ENCODE data around the gene ASB6. TPM values are rescaled to one million over a fixed set of nuclear protein-coding genes. Genes with fewer than 3 reads are reported as not detected.

Gene ASB6
- total and polyA plus RNA-seq, 2 donors: 5.8 to 16.5 TPM

DNA sequence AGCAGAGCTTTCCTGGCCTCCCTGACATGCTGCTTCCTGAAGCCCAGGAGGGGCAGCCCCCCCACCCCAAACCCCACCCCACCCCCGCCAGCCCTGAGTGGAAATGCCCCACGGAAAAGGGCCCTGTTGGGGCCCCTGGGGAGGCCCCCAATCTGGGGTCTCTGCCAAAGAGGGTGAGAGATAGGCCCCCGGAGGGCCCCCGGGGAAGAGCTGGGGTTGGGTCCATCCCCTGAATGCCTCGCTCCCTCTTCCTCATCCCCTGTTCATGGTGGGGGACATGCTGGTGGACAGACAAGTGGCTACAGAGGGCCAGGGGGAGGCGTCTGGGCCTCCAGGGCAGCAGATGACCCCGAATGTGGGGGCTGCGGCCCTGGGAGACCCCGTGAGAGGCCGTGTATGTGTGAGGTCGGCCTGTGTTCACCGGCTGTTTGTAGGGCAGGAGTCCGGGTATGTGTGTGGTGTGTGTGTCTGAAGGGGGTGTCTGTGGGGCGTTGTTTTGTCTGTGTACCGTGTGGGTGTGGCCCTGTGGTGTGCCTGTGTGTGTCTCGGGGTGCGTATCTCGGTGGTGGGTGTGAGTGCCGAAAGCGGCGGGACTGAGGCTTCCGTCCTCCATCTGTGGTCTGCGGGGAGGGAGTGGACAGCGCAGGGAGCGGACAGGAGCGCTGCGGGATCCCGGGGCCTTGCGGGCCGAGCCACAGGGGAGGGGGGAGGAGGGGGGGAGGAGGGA, 32.3 kb downstream of the ASB6 start:
- Histone ChIP-seq H3K4me3 (ENCODE audit: low read depth, low read length) (peak overlapping the region; percentile 56), H3K36me3 (ENCODE audit: insufficient read depth) (no peaks in the 10 kb centered on the region), H3K27ac (ENCODE audit: low read depth) (peak overlapping the region; percentile 92), H3K4me1 (ENCODE audit: insufficient read depth) (no peaks in the 10 kb centered on the region)
- WGBS: 17% methylated on average over 27 of the region's 30 CpGs
- no peak for DNase-seq (ENCODE audit: extremely low spot score)

DNA sequence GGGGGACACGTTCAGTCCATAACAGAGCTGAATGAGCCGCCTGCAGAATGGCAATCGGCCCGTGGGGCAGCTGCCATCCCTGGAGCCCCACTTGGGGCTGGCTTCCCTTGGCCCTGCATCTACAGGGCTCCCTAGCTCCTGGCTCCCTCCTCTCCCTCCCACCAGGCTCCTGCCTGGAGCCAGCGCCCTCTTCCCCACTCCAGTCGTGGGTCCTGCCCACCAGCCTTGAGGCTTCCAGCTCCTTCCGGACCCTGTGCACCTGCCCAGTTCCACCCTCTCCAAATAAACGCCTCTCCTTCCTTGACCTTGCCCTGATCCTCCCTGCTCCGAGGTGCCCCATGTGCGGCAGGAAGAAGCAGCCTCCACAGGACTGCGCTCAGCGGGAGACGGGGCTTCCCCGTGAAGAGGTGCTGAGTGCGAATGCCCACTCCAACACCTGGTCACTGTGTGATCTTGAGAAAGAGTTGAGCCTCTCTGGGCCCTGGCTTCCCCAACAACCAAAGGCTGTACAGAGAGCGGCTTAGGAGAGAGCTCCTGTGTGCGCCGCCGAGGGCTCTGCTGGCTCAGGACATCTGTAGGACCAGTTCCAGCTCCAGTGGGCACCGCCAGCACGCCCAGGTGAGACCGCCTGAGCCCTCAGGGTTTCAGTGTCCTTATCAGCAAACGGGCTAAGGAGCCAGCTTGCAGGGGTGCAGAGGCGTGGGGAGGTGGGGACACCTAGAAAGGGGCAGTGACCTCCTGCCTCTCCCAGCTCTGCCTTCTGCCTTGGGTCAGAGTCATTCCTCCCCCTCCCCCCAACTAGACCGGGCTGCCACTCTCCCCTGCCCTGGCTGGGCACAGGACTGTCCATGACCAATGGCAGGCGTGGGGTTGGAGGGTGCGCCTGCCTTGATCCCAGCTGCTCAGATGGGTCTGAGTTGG, 33.1 kb downstream of the ASB6 start:
- Histone ChIP-seq H3K4me1 (ENCODE audit: insufficient read depth) (no peaks in the 10 kb centered on the region), H3K4me3 (ENCODE audit: low read depth, low read length) (no peak overlapping the region), H3K27ac (ENCODE audit: low read depth) (peak overlapping the region; percentile 76), H3K36me3 (ENCODE audit: insufficient read depth) (no peaks in the 10 kb centered on the region)
- 88% methylated on average over 27 of the region's 27 CpGs for WGBS
- DNase-seq (ENCODE audit: extremely low spot score): no peak

GRCh38 chr9:129607027-129607387, 34.9 kb downstream of the ASB6 start:
- Histone ChIP-seq H3K27ac (ENCODE audit: low read depth) (peak overlapping the region; percentile 76), H3K4me1 (ENCODE audit: insufficient read depth) (no peaks in the 10 kb centered on the region), H3K4me3 (ENCODE audit: low read depth, low read length) (no peak overlapping the region), H3K36me3 (ENCODE audit: insufficient read depth) (no peaks in the 10 kb centered on the region)
- 73% methylated on average over 6 of the region's 6 CpGs for WGBS
- DNase-seq (ENCODE audit: extremely low spot score): no peak

DNA sequence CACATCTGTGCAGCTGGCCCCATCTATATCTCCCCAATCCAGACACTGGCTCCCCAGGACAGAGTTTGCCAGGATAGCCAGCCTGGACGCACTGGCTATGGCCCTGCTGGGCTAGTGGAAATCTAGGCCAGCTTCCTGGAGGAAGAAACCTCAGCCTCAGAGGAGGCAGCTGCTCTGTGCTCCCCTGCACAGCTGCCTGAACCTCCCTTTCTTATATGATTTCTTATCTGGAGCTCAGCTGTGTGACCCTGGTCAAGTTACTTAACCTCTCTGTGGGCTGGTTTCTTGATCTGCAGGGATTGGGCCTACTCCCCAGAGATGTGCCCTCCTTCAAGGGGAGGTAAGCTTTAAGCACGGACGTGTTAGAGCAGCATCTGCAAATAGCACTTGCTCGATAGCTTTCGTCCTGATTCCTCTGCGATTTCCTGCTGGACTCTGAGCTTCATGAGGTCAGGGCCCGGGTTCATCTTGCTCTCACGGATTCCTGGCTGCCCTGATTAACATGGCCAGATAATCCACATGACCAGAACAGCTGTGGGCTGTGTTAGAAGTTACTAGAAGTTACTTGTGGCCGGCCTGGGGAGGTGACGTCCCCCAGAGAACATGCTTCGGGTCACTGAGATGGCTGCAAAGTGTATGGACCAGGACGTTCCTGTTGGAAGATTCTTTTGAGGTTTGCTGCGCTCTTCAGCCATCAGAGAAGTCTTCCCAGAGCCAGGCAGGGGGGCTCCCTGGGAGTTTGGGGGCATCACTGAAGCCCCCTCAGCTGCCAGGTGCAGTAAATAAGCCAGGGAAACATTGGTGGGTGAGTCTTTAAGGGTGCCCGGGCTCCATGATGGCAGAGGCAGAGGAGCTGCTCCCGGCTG, 35.6 kb downstream of the ASB6 start:
- DNase-seq (ENCODE audit: extremely low spot score): no peak

GRCh38 chr9:129604766-129605163, 37.2 kb downstream of the ASB6 start:
- no peak overlapping the region for H3K27ac ChIP-seq (ENCODE audit: low read depth)
- no peaks in the 10 kb centered on the region for H3K36me3 ChIP-seq (ENCODE audit: insufficient read depth)
- H3K4me3 ChIP-seq (ENCODE audit: low read depth, low read length): no peak overlapping the region
- DNase-seq (ENCODE audit: extremely low spot score): no peak
- 69% methylated on average over 8 of the region's 8 CpGs for WGBS
- H3K4me1 ChIP-seq (ENCODE audit: insufficient read depth): no peaks in the 10 kb centered on the region

More for the DNA sequence above, 35.6 kb downstream of the ASB6 start:
- no peaks in the 10 kb centered on the region for H3K4me1 ChIP-seq (ENCODE audit: insufficient read depth)
- H3K27ac ChIP-seq (ENCODE audit: low read depth): peak overlapping the region; percentile 76
- WGBS: 63% methylated on average over 15 of the region's 15 CpGs
- no peak overlapping the region for H3K4me3 ChIP-seq (ENCODE audit: low read depth, low read length)
- H3K36me3 ChIP-seq (ENCODE audit: insufficient read depth): no peaks in the 10 kb centered on the region

- Histone ChIP-seq H3K27ac (ENCODE audit: low read depth) (no peak overlapping the region), H3K4me3 (ENCODE audit: low read depth, low read length) (no peak overlapping the region), H3K4me1 (ENCODE audit: insufficient read depth) (no peaks in the 10 kb centered on the region), H3K36me3 (ENCODE audit: insufficient read depth) (no peaks in the 10 kb centered on the region)
- WGBS: 77% methylated on average over 12 of the region's 12 CpGs
- DNase-seq (ENCODE audit: extremely low spot score): no peak
Observed at GRCh38 chr9:129604056-129604765, 37.7 kb downstream of the ASB6 start.

DNA sequence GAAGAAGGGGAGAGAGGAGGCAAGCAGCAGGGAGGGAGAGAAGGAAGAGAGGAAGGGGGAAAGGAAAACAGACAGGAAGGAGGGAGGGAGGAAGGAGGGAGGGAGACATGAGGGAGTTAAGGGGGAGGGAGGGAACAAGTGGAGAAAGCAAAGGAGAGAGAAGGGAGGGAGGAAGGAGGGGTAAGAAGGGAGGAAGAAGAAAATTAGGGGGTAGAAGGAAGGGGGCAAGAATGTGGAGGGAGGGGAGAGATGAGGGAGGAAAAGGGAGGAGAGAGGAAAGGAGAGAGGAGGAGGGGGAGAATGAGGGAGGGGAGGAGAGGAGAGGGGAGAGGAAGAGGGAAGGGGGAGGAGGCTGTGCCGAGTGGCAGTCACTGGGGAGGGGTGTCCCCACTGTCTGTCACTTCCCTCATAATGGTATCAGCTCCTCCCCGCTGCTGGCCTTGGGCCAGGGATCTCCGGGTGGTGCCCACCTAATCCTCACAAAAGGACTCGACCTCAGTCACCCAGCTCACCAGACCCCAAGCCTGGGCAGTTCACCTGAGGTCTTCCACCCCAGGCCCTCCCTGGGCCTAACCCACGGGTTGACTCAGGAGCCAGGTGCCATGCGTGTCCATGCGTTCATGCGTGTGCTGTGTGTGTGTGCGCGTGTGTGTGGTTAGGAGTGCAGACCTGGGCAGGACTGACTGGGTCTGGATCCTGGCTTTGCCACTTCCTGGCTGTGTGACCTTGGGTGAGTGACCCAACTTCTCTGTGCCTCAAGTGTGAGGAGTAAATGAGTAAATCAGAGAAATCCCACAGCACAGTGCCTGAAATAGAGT, 39.1 kb downstream of the ASB6 start:
- no peaks in the 10 kb centered on the region for H3K4me1 ChIP-seq (ENCODE audit: insufficient read depth)
- no peak overlapping the region for H3K4me3 ChIP-seq (ENCODE audit: low read depth, low read length)
- no peak for DNase-seq (ENCODE audit: extremely low spot score)
- H3K27ac ChIP-seq (ENCODE audit: low read depth): no peak overlapping the region
- H3K36me3 ChIP-seq (ENCODE audit: insufficient read depth): no peaks in the 10 kb centered on the region
- WGBS: 61% methylated on average over 10 of the region's 10 CpGs

- no peak overlapping the region for H3K4me3 ChIP-seq (ENCODE audit: low read depth, low read length)
- H3K27ac ChIP-seq (ENCODE audit: low read depth): no peak overlapping the region
- H3K4me1 ChIP-seq (ENCODE audit: insufficient read depth): no peaks in the 10 kb centered on the region
- H3K36me3 ChIP-seq (ENCODE audit: insufficient read depth): no peaks in the 10 kb centered on the region
- DNase-seq (ENCODE audit: extremely low spot score): no peak
- WGBS: 83% methylated on average over 9 of the region's 9 CpGs
Observed at GRCh38 chr9:129601082-129601674, 40.8 kb downstream of the ASB6 start.

- H3K27ac ChIP-seq (ENCODE audit: low read depth): peak overlapping the region; percentile 90
- H3K4me3 ChIP-seq (ENCODE audit: low read depth, low read length): peak overlapping the region; percentile 47
- H3K36me3 ChIP-seq (ENCODE audit: insufficient read depth): no peaks in the 10 kb centered on the region
- WGBS: 65% methylated on average over 14 of the region's 14 CpGs
- H3K4me1 ChIP-seq (ENCODE audit: insufficient read depth): no peaks in the 10 kb centered on the region
- no peak for DNase-seq (ENCODE audit: extremely low spot score)
Observed at GRCh38 chr9:129598089-129598596, 43.8 kb downstream of the ASB6 start.

DNA sequence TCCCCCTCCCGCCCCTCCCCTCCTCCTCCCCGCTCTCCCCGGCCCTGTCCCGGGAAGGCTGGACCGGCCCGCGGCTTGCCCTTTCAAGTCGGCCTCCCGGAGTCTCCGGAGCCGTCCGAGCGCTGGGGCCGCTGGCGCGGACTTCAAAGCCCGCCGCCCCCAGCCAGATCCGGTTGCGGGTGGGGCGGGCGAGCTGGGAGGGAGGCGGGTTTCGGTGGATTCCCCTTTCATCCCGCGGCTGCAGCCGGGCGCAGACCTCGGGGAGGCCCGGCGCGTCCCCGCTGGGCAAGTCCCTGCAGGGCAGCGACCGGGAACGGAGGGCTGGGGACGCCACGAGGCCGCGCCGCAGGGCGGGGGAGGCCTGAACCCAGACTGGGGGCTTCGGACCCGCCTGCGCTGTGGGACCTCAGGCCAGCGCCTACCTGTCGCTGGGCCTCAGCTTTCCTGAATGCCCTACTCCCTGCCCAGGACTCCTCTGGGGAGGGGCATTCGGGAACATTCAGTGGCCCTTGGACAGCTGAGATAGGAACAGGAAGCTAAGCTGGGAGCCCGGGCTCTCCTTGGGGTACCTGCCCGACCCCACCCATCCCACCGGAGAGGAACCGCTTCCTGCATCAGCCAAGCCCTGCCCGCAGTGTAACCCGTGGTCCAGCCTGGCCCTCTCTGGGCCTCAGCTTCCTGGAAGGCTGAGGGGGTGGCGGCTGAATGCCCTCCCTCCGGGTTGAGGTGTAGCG, 44.4 kb downstream of the ASB6 start:
- Histone ChIP-seq H3K4me3 (ENCODE audit: low read depth, low read length) (peak overlapping the region; percentile 47), H3K27ac (ENCODE audit: low read depth) (peak overlapping the region; percentile 90), H3K36me3 (ENCODE audit: insufficient read depth) (no peaks in the 10 kb centered on the region), H3K4me1 (ENCODE audit: insufficient read depth) (no peaks in the 10 kb centered on the region)
- WGBS: 5% methylated on average over 57 of the region's 57 CpGs
- DNase-seq (ENCODE audit: extremely low spot score): no peak

DNA sequence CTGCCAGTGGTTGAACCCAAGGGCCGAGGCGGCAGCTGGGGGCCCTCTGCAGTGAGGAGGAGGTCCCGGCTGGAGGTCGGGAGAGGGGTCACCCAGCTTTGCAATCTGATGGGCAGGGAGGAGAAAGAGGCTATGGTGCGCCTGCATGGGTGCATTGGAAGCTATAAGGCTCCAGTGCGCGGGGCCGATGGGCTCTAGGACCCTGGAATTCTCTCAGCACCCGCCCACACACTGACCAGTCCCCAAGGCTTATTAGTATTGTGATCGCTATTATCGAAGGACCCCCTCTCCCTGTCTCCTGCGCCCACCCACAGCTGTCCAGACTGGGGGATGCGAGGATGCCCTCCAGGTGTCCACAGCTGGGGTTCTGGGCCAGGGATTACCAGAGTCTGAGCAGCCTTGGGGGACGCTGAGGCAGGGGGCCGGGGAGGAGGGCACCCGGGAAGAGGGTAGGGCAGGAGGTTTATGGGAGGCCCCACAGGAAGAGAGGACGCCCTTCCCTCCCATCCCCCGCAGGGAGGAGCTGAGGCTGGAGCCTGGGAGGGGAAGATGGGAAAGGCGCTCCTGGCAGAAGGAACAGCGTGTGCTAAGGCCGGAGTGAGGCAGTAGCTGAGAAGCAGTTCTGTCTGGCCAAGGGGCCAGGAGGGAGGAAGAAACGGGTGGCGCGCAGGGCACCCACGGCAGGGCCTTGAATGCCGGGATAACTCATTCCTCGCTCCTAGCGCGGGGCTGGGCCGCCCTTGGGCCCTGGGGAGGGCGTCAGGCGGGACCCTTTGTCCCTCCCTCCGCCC, 45.2 kb downstream of the ASB6 start:
- no peaks in the 10 kb centered on the region for H3K36me3 ChIP-seq (ENCODE audit: insufficient read depth)
- no peak for DNase-seq (ENCODE audit: extremely low spot score)
- WGBS: 22% methylated on average over 33 of the region's 33 CpGs
- H3K27ac ChIP-seq (ENCODE audit: low read depth): peak overlapping the region; percentile 84
- H3K4me1 ChIP-seq (ENCODE audit: insufficient read depth): no peaks in the 10 kb centered on the region
- H3K4me3 ChIP-seq (ENCODE audit: low read depth, low read length): peak overlapping the region; percentile 47
